Panc1 (cell line): Measurements from ENCODE around the gene ARHGAP44.

Source experiments
- POLR2AphosphoS5 ChIP-seq: IDR thresholded peaks from 2 replicates; pipeline ENCODE4 v1.6.1; 2012; ENCODE audit warnings: mild to moderate bottlenecking, low read depth, low read length, moderate library complexity
- SIN3A ChIP-seq: IDR thresholded peaks from 2 replicates; pipeline ENCODE4 v1.6.1; 2012; ENCODE audit warnings: low read depth, mild to moderate bottlenecking, low read length, moderate library complexity, borderline replicate concordance; ENCODE audit not compliant: insufficient read depth

- no peak for TF ChIP-seq POLR2AphosphoS5
- TF ChIP-seq SIN3A, result no peak
Measured at GRCh38 chr17:13010959-13011358, 221.7 kb downstream of the ARHGAP44 start.
